Brain microvascular endothelial cell (primary cell): ENCODE data around the gene CAMK1D.

Experiments used
- DNase-seq: peaks from one replicate; pipeline ENCODE4 v3.0.0-alpha.2; 2020
- H3K27ac ChIP-seq: fragments of 250-450 bp; sonication (Bioruptor Pico); 2 replicates; pipeline ENCODE4 v1.5.1; 2020; ENCODE audit warnings: mild to moderate bottlenecking, moderate library complexity
- H3K27me3 ChIP-seq: fragments of 250-450 bp; sonication (Bioruptor Pico); replicated peaks from 2 replicates; pipeline ENCODE4 v1.5.1; 2020; ENCODE audit warnings: mild to moderate bottlenecking
- H3K36me3 ChIP-seq: fragments of 250-450 bp; sonication (Bioruptor Pico); replicated peaks from 2 replicates; pipeline ENCODE4 v1.5.1; 2020; ENCODE audit warnings: mild to moderate bottlenecking
- H3K4me3 ChIP-seq: 2 replicates; pipeline ENCODE4 v1.5.1; 2011; ENCODE audit warnings: low read depth, mild to moderate bottlenecking, control low read depth, low read length, moderate library complexity
- in situ Hi-C: cut with HindIII; loops from 2 replicates; pipeline ENCODE4 v1.10.0; 2017; ENCODE audit warnings: low sequenced_read_pairs, low pct_ligation_motif_present
- TF ChIP-seq, protein P1 (sequence below): IDR thresholded peaks from 2 replicates; pipeline ENCODE4 v1.5.1; 2011; ENCODE audit warnings: low read depth, mild to moderate bottlenecking, moderate library complexity, low read length, control low read depth, inconsistent platforms; ENCODE audit errors: missing control alignments

Gene CAMK1D

DNA sequence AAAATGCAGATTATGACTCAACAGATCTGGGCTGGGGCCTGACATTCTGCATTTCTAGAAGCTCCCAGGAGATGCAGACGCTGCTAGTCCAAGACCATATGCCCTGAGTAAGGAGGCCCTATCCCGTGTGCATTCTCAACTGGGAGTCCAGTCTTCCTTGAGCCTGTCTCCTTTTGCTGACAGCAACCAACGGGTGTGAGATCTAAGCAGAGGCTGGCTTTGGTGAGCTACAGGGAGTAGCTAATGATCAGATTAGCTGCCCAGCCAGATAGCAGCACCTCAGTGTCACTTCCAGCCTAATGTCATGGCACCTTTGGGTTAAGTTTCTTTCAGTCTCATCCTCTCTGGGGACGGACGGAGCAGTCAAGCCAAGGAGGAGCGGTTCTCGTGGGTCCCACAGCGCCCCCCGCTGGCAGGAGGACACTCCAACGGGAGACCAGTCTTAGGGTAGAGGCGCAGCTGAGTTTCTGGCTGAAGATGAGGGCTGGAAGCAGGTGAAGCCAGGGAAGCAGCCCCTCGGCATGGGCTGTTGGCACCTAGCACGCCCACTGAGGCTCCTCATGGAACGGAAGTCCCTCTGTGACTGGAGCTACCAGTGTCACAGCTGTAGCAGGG lies 498.1 kb downstream of the CAMK1D start:
- Histone ChIP-seq H3K27me3 (no peaks in the 10 kb centered on the region), H3K36me3 (no peaks in the 10 kb centered on the region), H3K27ac (no peak overlapping the region), H3K4me3 (no peak overlapping the region)
- in situ Hi-C loops, result no loop called here
- no peak for DNase-seq
- TF ChIP-seq, protein P1, sequence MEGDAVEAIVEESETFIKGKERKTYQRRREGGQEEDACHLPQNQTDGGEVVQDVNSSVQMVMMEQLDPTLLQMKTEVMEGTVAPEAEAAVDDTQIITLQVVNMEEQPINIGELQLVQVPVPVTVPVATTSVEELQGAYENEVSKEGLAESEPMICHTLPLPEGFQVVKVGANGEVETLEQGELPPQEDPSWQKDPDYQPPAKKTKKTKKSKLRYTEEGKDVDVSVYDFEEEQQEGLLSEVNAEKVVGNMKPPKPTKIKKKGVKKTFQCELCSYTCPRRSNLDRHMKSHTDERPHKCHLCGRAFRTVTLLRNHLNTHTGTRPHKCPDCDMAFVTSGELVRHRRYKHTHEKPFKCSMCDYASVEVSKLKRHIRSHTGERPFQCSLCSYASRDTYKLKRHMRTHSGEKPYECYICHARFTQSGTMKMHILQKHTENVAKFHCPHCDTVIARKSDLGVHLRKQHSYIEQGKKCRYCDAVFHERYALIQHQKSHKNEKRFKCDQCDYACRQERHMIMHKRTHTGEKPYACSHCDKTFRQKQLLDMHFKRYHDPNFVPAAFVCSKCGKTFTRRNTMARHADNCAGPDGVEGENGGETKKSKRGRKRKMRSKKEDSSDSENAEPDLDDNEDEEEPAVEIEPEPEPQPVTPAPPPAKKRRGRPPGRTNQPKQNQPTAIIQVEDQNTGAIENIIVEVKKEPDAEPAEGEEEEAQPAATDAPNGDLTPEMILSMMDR, result peak; percentile 55

DNA sequence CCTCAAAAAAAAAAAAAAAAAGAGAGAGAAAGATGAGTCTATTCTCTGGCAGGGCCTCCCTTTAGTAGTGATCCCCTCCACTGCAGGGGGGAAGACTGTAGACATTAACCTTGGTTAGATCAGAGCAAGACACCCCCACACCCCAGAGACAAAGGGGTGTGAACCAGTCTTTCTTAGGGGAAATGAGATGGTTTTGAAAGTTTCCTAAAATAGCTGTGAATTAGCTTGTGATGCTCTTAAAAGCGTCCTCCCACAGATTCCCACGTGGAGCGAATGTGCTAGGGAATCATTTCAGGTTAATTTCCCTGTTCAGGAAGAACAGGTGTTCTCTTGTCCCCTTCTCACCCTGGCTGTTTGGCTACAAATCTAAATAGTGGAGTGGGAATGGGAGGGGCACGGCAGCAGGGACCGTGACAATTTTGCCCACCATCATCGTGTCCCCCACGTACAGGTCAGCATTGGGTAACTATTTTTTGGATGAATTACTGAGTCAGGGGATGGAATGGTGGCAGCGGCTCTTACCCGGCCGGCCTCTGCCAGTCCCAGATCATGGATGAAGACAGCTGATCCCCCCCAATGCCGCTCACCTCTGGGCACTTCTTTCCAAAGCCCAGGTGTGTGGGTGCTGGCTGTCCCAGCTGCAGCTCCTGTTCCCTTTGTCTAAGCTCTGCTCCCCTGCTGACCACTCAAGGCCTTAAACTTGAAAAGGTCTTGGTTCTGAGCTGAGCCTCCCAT lies 499.3 kb downstream of the CAMK1D start:
- in situ Hi-C loops, result no loop called here
- H3K36me3 ChIP-seq, result no peaks in the 10 kb centered on the region
- H3K27ac ChIP-seq, result no peak overlapping the region
- no peak for DNase-seq
- no peaks in the 10 kb centered on the region for H3K27me3 ChIP-seq
- TF ChIP-seq, protein P1, result no peak
- no peak overlapping the region for H3K4me3 ChIP-seq

DNA sequence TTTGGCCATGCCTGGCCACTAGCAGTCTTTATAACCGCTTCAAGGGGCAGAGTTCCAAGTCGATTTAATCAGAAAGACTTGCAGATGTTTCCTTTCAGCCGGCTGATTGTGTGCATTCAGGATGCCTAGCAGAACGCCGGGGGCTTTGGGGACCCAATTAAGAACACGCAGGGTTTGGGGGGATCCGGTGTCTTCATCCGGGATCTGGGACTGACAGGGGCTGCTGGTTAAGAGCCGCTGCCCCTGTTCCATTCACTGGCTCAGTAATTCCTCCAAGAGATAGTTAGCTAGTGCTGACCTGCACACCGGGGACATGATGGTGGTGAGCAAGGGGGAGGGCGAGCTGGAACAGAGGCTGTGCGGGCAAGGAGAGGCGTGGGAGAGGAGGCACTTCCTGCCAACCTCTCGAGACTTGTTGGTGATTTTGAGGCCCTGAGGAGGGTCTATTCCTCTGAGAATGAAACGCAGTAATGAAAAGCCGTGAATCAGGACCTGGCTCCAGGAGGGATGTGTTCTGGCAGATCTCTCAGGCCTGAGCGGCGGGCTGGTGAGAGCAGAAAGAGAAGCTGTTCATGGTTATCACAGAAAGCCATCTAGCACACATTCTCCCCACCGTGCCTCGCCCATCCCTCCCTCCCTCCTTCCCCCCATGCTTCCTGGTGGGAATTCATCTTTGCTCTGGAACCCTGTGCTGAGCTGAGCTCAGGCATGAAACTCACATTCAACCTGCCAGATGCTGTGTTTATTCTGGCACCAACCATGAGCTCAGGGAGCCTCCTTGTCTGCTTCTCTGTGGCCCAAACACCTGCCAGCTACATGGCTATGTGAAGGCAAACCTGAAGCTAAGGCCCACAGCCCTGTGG lies 500.2 kb downstream of the CAMK1D start:
- TF ChIP-seq, protein P1, result no peak
- peaks cover 2% of the 10 kb centered on the region for H3K27me3 ChIP-seq
- in situ Hi-C loops, result no loop called here
- no peak overlapping the region for H3K27ac ChIP-seq
- H3K4me3 ChIP-seq, result no peak overlapping the region
- DNase-seq, result no peak
- no peaks in the 10 kb centered on the region for H3K36me3 ChIP-seq

DNA sequence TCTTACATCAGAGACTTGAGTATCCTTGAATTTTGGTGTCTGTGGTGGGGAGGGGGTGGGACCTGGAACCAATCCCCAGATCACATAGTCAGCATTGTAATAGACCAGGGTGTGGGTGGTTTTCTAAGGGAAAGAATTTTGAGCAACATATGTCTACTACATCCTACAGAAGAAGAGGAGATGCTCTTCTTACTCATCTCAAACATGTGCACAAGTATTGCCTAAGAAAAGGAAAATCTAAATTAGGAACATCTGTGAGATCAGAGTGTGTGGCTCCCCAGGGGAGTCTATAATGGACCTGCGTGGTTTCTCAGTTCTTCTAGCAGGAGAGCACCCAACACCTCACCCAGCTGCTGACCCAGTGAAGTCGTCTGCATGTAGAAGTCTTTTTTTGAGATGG lies 503.3 kb downstream of the CAMK1D start:
- no peaks in the 10 kb centered on the region for H3K36me3 ChIP-seq
- no peak overlapping the region for H3K4me3 ChIP-seq
- peaks cover 2% of the 10 kb centered on the region for H3K27me3 ChIP-seq
- in situ Hi-C loops, result no loop called here
- TF ChIP-seq, protein P1, result no peak
- DNase-seq, result no peak
- no peak overlapping the region for H3K27ac ChIP-seq

DNA sequence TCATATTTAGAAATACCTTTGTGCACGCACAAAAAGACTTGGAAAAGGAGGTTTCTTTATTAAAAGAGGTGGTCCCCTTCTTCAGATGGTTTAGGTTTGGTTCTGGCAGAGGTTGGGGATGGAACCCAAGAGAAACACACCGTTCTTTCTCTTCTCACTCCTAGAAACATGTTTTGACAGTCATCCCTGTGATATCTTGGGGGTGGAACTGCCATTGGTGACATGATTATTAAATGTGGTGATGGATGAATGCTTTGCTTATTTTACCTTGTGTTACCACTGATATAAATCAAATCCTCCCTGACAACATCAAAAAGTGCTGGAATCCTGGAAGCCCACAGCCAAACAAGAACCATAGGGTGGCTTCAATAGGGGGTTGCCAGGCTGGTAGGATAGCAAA lies 505.6 kb downstream of the CAMK1D start:
- Histone ChIP-seq H3K27me3 (peaks cover 5% of the 10 kb centered on the region), H3K36me3 (no peaks in the 10 kb centered on the region), H3K4me3 (no peak overlapping the region), H3K27ac (no peak overlapping the region)
- no peak for DNase-seq
- in situ Hi-C loops, result no loop called here
- TF ChIP-seq, protein P1, result no peak
